Anterior cingulate cortex (tissue), 58 donors: ENCODE results near the gene ALLC.

Source experiments
- DNase-seq, 58 donors: peaks; one replicate each; lab custom pipeline; 2025; lab: John Stamatoyannopoulos, UW

Gene ALLC

DNA sequence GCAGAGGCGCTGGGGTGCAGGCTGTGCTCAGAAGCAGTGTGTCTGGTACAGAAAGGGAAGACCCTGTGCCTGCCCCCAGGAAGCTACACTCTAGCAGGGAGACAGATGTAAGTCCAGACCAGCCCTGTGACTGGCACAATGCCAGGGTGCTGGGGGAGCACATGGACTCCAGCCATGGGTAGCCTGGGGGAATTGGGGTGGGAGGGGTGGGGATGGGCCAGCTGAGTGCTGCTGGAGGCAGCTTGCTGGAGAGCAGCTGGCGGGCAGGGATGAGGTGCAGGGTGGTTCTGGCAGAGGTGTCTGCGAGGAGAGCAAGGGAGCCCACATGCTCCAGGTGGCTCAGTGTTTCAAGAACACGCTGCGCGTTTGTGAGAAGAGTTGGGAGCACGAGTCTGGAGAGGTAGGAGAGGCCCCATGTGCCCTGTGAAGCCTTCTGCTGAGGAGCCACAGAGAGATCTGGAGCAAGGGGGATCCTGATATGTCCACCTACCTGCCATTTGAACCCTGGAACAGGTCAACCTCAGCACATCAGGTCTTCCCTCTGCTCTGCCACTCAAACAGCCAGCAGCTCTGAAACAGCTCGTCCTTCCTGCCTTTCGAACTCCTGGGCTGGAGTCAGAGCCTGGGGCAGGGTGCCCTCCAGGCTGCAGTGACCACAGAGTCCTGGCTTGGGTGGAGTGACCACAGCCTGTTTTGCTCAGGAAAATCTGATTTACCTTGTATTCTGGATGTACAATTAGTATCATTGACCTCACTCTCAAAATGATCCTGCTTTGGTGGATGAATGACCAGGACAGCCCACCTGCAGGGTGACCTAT, 15.1 kb downstream of the ALLC start:
- DNase-seq = no peak

DNA sequence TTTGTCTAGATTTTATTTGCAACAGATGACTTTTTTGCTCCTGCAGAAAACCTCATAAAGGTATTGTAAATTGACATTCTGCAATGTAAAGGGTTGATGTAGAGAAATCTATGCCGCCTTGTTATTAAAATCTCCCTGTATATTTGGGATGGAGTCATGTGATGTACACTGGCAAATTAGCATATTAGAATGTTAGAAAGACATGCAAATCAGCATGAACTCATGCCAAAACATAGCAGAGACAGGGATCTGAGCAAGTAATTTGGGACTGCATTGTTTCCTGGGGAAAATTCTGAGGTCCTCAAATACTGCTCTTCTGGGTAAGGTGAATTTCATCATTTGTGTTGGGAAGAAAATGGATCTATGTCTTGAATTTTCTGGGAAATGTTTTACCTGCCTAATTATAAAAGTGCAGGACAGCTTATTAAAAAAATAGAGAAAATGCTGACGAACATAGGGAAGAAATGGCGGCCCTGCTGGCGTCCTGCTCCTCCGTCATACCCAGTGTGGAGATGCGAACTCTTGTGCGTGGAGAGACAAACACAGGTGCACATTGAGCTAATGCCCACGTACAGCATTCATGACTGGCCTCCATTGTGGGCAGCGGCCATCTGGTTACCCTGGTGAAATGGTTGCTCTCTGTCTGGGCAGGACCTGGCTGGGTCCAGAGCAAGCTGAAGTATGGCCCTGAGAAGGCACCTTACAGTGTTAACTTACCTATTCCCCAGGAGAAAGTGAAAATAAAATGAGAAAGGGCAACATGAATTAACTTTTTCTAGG, 16.3 kb downstream of the ALLC start:
- DNase-seq = no peak

DNA sequence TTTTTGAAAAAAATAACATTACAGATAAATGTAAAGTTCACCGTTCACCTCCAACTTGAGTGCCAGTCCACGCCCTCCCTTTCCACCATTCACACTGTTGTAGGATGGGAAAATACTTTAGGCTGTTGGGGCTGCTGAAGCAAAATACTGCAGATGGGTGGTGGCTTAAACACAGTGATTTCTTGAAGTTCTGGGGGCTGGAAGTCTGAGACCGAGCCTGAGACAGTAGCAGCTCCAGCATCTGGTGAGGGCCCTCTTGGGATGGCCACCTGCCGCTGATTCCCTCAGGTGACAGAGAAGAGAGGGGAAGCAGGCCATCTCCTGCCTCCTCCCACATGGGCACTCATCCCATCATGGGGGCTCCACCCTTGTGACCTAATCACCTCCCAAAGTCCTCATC, 17.7 kb downstream of the ALLC start:
- DNase-seq = no peak

DNA sequence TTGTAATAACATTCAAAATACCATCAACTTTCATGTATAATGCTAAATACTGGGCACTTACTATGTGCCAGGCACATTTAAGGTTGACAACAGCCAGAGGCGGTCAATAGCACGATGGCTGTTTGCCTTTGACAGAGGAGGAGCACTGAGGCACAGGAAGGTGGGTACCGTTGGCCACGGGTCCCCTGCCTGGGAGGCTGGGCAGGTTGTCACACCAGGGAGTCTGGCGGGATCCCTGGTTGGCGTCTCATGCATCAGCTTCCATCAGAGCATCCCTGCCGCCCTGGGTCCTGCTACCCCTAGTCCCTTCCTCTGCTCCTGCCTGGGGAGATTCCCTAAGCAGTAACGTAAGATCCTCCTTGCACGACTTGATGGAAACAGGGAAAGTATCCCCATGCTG, 19.4 kb downstream of the ALLC start:
- DNase-seq = no peak

DNA sequence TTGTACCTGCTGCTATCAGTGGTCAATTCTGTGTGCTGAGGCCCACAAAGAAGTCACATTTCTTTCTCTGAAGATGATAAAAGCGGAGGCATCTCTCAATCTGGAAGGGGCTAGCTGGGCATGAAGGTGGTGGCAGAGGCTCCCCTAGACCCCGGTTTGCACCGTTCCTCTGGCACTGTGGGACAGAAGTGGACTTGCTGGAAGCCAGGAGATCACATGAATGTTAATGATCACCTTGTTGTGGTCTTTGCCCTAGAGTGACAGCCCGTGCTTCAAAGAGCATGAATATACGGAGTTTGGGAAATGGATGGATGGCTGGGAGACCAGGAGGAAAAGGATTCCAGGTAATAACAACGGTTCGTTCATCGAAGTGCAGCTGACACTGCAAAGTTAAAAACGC, 20.2 kb downstream of the ALLC start:
- DNase-seq = no peak

DNA sequence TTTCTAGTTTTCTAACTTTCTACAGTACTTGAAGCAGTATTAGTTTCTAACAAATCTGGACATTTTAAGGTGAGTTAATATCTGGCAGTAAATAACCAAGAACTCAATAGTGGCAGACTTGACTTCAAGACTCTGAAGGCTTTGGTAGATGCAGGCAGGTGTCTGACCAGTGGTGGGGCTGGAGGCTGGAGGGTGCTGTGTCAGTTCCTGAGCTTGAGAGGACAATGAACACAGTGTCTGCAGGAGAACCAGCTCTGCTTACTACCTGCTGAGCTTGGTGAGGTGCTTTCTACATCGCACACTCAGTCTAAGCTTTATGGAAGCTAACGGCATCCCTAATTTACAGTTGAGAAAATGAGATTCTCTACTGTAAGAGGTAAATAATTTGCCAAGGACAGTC, 21.2 kb downstream of the ALLC start:
- no peak for DNase-seq

DNA sequence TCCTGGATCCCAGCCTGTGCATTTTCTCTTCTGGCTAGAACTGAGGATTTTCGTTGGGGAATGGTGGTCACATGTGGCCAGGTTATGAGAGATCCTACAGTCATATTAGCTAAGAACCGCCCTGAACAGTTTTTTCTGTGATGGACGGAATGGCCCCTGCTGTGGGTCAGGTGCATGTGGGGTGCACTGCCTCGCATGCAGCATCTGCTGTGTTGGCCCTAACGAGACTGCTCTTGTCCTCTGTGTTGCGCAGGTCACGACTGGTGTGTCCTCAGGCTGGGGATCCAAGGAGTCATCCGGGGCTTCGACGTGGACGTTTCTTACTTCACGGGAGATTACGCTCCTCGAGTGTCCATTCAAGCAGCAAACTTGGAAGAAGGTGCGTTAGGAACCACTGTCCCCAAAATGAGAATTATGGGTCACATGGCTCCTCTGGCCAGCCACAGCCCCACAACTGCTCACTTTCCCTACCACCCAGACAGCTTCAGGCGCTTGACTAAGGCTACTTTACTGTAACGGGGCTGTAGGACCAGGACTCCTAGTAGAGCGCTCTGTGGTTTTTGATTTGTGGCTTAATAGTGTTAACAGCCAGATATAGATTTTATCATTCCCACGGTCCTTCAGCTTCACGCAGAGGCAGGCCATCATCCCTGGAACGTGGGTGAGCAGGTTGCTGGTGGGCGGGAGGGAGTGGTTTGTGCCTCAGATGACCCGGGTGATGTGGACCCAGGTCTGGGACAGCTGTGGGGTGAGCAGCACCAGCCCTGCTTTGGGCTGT, 21.8 kb downstream of the ALLC start:
- DNase-seq = no peak

DNA sequence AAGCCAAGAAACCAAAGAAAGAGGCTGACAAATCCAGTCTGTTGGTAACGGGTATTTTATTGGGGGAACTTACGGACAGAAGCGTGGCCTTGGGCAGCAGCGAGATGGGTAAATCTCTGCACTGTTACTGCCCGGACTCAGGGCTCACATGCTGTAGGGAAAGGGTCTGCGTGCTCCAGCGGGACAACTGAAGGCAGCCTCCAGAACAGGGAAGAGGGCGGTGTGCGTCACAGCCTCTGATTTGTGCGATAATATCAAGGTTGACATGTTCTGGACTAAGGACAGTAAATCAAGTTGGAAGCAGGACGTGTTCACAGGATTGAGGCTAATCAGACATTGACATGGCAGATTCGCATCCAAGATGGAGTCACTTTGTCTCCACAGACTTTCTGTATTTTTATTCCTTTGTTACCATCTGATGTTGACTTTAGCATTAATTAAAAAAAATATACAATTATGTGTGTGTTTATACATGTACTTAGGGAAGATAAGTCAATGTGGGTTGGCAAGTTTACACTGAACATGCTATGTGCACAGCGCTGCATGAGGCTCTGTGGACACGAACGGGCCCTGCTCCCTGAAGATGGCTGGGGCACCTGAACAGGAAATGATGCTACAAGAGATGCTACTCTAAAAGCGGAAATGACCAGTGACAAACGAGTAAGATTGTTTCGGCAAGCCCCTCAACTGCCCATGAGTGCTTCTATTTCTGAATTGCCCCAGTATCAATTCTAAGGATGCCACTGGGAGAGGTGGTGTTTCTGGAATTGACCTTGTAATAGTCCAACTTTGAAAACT, 22.7 kb downstream of the ALLC start:
- DNase-seq = no peak

DNA sequence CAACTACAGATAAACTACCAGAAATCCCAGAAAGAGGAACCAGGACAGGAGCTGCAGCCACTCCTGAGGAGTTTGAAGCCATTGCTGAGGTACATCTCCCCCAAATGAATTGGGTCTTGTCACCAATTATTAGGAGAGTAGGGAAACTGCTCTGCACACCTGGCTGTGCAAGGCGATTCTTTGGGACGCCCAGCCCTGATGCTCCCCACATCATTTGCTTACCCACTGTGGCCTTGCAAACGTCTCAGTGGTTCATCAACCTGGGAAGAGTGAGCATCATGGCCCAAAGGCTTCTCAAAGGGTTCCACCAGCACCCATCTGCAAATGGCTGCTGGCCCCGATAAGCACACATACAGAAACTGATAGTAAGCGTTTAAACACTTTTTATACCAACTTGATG, 23.6 kb downstream of the ALLC start:
- no peak for DNase-seq

DNA sequence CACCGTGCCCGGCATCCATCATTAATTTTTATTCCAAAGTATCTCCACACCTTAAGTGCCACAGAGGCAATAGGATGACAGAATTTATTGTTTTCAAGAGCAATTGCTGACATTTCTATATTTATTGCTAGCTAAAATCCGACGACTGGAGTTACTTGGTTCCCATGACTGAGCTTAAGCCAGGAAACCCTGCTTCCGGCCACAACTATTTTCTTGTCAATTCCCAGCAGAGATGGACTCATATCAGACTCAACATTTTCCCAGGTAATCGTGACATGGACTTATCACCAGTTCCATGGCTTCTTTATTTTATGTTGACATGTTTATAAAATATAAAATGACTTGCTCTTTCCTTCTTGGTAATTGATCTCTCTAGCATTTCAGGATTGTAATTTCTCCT, 24.8 kb downstream of the ALLC start:
- no peak for DNase-seq

DNA sequence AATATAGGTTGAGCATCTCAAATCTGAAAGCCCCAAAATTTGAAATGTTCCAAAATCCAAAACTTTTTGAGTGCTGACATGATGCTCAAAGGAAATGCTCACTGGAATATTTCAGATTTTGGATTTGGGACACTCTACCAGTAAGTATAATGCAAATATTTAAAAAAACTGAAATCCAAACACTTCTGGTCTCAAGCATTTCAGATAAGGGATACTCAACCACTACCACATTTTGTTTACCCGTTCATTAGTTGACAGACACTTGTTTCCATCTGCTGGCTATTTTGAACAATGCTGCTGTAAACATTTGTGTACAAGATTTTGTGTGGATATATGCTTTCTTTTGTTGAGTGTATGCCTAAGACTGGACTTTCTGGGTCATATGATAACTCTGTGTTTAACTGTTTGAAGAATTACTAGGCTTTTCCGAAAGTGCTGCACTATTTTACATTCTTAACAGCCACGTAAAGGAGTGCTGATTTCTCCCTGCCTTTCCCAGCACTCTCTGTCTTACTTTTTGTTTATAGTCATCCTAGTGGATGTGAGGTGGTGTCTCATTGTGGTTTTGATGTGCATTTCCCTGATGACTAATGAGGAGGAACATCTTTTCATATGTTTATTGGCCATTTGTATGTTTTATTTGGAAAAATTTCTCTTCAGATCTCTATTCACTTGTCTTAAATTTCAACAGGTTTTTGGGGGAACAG, 25.9 kb downstream of the ALLC start:
- no peak for DNase-seq

DNA sequence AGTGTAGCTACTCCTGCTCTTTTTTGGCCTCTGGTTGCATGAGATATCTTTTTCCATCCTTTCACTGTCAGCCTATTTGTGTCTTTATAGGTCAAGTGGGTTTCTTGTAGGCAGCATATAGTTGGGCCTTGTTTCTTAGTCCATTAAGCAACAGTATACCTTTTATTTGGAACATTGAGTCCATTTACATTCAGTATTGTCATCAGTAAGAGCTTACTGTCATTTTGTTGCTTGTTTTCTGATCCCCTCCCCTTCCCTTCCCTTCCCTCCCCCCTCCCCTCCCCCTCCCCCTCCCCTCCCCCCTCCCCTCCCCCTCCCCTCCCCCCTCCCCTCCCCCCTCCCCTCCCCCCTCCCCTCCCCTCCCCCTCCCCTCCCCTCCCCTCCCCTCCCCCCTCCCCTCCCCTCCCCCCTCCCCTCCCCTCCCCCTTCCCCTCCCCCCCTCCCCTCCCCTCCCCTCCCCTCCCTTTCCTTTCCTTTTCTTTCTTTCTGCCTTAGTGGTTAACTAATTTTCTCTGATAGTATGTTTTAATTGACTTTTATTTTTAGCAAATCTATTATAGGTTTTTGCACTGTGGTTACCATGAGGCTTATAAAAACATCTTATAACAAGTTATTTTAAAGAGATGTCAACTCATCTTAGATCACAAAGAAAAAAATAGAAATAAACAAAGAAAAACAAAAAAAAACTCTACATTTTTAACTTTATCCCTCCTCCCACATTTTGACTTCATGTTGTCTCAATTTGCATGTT, 32.2 kb downstream of the ALLC start:
- no peak for DNase-seq

DNA sequence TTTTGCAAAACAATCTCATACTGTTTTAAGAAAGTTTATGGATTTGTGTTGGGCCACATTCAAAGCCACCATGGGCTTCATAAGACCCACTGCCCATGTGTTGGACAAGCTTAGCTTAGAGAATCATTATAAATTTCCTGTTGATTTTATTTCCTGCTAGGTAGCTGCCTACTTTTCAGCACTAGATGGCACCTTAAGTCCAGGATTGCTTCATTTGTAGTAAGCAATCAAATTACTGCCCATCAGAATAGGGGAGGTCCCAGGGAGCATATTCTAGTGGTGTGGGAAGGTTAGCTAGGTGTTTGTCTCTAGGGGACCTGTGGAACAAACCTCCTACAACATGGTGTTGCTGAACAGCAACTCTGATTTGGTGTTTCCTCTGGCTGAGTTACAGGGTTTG, 34.4 kb downstream of the ALLC start:
- DNase-seq = no peak

DNA sequence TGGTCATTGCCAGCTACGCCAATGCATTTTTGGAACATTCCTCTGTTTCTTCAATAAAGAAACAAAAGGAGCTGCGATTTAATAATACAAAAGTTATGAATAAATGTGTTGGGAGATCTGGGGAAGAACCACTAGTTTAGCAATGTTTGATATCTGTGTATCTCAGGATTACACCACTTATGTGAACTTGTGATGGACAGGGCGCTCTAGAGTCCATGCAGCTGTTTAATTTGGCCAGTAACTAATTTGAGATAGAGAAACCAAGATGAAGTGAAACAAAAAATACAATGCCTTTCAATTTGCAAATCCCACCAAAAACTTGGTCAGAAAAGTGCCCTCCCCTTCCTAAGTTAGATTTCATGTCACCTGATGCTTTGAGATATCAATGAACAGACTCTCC, 38.5 kb downstream of the ALLC start:
- no peak for DNase-seq

DNA sequence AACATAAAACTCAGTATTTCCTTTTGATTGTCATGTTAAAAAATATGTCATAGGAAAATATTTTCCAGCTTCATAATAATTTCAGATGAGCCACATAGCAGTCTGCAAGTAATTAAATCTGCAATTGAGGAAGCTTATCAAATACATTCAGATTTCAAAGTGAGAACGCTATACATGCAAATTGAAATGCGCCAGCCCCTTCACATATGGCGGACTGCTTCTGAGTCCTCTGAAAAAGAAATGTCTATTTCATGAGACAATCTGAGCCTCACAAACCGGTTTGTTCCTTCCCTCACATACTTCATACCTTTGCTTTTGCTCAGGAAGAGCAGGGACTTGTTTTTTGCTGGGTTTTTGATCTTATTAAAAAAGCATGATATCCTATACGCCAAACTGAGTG, 43.1 kb downstream of the ALLC start:
- no peak for DNase-seq

DNA sequence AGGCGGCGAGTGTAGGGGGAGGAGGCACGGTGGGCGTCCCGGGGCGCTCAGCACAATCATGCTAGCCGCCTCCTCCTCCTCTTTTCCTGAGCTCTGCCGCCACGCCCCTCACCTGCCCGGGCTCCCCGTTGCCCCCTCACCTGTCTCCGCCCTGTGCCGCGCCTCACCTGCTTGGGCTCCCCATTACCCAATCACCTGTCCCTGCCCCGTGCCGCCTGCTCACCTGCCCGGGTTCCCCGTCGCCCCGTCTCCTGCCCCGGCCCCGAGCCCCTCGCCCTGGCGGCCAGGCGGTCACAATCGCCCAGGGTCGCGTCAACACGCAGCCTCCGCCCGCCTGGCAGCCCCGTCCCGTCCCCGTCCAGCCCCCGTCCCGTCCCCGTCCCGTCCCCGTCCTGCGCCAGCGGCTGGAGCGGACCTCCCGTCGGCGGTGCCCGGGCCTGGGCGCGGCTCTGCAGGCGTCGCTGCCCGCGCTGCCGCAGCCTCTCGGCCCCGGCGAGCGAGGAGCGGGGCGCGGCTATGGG, 45.3 kb downstream of the ALLC start, which contains the start of gene DCDC2C:
TSS of gene DCDC2C (plus strand) at position 340 of the 521 bp plus-strand sequence. CDS start at position 517, 177 bp downstream.
- no peak for DNase-seq

DNA sequence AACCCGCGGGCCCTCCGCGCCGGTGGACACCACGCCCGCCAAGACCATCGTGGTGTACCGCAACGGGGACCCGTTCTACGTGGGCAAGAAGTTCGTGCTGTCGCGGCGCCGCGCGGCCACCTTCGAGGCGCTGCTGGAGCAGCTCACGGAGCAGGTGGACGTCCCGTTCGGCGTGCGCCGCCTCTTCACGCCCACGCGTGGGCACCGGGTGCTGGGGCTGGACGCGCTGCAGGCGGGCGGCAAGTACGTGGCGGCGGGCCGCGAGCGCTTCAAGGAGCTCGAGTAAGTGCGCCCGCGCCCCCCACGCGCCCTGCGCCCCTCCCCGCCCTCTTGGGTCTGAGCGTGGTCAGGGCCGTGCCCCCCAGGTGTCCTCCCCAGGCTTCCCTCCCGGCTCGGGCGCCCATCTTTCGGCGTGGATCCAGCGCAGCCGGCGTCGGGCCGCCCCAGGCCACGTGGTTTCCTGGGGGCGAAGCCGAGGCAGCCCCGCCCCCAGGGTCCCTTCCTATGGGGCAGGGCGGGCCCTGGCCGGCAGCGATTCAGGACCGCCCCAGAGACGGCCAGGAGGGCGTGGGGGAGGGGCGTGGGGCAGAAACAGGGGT, 45.9 kb downstream of the ALLC start:
- no peak for DNase-seq

DNA sequence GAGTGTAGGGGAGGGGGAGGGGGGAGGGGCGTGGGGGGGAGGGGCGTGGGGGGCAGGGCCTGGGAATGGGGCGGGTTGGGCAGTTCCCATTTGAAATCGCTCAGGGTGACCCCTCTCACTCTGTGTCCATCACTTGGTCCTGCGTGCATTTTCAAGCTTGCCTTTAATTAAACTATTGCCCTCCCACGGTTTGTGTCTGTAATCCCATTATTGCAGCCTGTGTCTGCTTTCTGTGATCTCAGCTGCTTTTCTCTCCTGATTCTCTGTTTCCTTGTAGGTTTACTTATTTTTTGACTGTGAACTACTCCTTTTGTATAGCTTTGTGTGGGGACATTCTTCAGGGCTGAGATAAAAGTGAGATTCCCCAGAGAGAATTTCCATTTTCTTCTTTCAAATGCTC, 46.7 kb downstream of the ALLC start:
- no peak for DNase-seq
